HG02623 (cell line): ENCODE results near the gene LSM5.
"Not testable (repeated sequence)": the region's sequence is repeated elsewhere in the genome, so short reads cannot be mapped to it uniquely, and the experiment has no call there.

Experiments used
- ATAC-seq: cut with Tn5 transposase; IDR thresholded peaks from one replicate; pipeline ENCODE4 v1.9.1; 2021; ENCODE audit warnings: moderate library complexity; ENCODE audit not compliant: unreplicated experiment

Gene LSM5

DNA sequence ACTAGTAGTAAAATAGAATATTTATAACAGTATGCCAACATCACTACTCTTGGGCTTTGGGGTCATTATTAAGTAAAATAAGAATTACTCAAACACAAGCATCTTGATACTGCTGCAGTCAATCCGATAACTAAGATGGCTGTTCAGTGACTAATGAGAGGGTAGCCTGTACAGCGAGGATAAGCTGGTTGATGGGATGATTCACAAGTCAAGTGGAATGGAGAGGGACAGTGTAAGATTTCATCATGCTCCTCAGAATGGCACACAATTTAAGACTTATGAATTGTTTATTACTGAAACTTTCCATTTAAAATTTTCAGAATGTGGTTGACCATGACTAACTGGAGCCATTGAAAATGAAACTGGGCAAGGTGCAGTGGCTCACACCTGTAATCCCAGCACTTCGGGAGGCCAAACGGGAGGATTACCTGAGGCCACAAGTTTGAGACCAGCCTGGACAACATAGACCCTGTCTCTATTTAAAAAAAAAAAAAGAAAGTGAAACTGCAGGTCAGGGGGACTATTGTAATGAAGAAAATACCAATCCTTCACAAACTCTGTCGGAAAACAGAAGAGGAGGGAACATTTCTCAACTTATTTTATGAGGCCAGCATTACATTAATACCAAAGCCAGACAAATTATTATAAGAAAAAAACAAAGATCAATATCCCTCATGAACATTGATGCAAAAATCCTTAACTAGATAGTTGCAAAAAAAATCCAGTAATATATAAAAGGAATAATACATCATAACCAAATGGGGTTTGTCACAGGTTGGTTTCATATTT, 16.3 kb upstream of the LSM5 start:
- ATAC-seq: no peak

DNA sequence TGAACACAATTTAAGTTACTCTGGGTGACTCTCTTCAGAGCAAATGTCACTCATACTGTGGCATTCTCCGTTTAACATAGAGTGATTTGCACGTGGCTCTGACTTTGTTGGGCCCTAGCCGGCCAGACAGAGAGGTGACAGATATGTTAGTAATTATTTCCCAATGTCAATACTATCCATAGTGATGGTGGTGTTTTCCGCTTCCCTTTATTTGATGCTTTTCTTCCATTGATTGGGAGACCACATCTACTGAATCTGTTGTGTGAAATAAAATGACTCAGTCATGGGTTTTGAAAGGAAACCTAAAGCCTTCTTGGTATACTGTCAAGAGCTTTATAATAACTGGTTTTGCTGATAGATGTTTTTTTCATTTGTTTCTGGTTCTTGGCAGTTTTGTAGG, 12.5 kb upstream of the LSM5 start:
- ATAC-seq: no peak

GRCh38 chr7:32501522-32501921, 11.3 kb upstream of the LSM5 start:
- no peak for ATAC-seq

DNA sequence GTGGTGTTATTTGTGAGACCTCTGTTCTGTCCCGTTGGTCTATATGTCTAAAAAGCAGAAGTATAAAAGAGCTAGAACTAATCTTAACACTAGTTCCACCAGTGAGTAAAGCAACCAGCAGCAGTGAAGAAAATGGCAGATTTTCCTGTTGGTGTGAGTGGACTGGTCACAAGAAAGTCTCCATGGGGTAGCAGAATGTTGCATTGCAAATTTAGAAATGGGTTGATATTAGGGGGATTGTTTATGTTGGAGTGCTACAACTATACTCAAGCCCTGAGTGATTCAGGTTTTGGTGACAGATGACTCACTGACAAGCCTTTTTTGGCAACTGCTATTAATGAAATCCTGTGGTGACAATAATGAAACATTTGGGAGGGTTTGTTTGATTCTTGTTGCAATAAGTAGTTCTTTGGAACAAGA, 10.8 kb upstream of the LSM5 start:
- peak; percentile 72 for ATAC-seq

- not testable (repeated sequence) for ATAC-seq
Measured at GRCh38 chr7:32500216-32500615, 10.0 kb upstream of the LSM5 start.

GRCh38 chr7:32499755-32500154, 9.6 kb upstream of the LSM5 start:
- not testable (repeated sequence) for ATAC-seq

DNA sequence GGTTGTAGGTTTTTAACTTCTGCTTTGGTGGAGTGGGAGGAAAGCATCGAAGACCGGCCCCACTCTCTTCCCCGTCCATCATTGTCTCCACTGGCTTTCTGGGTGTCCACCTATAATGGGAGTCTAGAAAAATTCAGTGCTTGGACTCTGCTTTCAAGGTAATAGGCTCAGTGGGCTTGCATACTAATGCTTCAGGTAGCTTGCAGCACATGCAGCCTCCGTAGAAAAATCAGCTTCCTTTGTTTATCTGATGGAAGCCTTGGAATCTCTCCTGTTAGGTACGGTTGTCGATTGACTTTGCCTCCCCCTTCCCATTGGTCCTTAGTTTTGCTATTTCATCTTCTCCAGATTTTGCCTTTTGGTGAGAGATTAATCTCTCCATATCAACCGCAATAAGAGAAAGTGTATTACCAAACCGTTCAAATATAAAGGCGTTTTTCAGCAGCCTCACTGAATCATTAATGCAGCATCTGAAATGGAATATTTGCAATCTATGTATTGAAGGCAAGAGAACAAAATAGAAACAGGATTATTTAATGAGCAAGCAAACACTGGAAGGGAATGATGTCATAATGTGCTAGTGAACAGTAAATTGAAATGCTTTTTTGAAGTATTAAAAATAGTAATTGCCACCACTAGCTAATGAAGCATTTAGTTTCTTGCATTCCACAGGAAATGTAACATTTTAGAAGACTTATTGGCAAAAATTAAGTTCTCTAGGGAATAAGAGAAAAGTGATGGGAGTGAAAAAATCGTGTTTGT, 6.1 kb upstream of the LSM5 start:
- ATAC-seq: no peak

DNA sequence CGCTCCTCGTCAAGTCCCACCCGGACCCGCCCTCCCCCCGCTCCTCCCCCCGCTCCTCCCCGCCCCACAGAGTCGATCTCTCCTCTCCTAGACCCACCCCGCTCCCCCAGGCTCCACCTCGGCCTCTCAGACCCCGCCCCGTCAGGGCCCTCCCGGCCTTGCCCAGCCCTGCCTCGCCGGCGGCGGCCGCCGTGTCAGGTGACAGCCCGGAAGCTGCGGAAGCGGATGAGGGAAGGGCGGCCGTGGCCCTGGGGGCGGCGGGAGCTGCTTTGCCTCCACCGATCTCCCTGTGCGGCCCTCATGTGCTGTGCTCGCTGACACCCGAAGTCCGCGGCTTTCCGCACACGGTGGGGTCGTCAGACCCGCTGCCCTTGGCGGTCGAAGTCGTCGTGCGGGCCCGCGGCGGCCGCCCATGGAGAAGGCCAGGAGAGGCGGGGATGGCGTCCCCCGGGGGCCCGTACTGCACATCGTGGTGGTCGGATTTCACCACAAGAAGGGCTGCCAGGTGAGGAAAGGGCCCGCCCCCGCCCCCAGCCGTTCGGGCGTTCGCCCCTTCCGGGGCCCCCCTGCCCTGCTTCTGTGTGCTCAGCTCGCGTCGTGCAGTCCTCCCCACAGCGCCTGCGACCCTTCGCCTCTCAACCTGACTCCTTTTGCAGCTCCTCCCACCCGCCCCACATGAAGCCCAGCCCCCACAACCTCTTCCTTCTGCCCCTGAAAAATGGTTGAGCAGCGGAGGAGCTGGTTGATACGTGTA, 5.3 kb upstream of the LSM5 start, which contains the start of gene AVL9:
AVL9 (plus strand) TSS at position 192 of the 754 bp plus-strand sequence; CDS start at position 413, 221 bp downstream.
- ATAC-seq: peak; percentile 93

GRCh38 chr7:32494946-32495297, 4.7 kb upstream of the LSM5 start:
- peak; percentile 5 for ATAC-seq

- peak; percentile 10 for ATAC-seq
Measured at GRCh38 chr7:32489788-32490126, 423 bp downstream of the LSM5 start.

GRCh38 chr7:32481921-32482320, 8.3 kb downstream of the LSM5 start:
- ATAC-seq: no peak

DNA sequence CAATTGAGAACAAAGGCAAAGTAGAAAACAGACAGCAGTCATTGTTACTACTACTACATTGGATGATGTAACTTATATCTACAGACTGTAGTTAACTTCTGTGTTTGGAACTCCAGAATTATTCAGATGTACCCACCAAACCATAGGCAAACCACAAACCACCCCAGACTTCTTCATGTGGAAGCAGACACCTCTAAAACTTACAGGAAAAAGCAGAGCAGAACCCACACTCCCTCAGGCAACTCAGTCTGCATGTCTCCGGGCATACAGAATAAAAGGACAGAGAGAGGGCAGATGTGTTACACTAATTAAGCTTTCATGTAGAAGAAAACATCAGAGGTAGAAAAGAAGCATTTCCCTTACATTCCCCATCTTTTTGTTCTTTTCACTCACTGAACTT, 9.0 kb downstream of the LSM5 start:
- no peak for ATAC-seq

- ATAC-seq: no peak
Measured at GRCh38 chr7:32479574-32480200, 10.5 kb downstream of the LSM5 start.

DNA sequence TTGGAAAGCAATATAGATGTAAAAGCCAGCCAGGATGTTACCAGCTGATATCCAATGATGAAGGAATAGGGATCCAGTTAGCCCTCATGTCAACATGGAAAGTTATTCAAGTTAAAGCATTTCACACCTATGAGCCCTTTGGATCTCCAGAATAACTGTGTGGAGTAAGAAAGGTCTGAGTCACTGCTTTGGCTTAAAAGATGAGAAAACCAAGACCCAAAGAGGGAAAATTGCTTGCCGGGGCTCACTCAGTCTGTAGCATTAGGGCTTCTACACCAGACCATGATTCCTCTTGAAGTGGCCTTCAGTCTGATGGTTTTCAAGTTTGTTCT, 12.6 kb downstream of the LSM5 start:
- no peak for ATAC-seq

DNA sequence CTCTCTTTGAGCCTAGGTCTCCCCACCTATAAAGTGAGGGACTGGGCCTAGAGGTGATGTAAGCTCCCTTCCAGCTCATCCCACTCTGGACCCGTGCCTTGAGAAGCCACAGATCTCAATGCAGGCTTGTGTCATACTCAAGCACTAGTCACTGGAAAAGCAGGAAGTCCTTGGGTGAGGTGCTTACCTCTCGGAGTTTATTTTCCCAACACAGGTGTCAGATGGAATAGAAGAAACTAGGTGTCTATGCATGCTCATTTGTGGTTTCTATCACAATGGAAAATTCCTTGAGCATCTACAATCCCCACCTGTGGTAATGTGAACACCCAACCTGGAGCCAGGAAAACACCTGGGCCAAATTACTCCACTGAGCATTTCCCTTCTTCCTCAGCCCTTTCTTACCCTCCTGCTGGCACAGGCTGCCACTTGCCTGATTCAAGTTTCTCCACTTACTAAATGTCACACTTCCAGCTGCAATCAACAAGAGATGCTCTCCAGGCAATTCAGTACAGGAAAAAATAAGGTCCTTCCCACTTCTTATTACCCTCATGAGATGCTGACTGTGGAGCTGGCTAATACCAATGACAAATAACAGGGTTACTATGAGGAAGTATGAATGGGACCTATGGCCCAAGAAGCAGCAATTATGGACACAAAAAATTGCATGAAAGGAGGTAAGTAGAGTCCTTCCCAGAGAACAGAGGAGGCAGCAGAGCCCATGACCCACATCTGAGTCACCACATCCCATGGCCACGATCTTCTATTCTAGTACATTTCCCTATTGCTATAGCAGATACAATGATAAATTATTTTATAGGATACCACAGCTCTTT, 13.1 kb downstream of the LSM5 start:
- ATAC-seq: no peak

DNA sequence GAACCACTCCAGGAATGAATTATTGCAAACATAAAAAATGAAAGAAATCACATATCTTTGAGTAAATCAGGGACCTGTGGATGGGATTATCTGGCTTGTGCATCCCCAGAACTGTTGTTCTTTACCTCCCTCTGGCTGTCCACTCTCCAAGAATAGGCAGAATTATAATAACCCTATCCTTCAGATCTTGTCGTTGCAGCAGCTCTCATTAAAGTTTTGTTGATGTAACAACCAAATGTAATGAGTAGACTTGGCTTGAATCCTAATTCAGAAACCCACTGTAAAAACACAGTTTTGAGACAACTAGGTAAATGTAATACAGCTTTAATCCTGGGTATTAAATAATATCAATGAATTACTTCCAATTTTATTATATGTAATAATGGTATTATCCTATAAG, 16.2 kb downstream of the LSM5 start:
- no peak for ATAC-seq

DNA sequence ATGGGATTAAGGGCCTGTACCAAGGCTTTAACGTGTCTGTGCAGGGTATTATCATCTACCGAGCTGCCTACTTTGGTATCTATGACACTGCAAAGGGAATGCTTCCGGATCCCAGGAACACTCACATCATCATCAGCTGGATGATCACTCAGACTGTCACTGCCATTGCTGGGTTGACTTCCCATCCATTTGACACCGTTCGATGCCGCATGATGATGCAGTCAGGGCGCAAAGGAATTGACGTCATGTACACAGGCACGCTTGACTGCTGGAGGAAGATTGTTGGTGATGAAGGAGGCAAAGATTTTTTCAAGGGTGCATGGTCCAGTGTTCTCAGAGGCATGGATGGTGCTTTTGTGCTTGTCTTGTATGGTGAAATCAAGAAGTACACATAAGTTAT, 18.2 kb downstream of the LSM5 start:
- ATAC-seq: no peak

- no peak for ATAC-seq
Measured at GRCh38 chr7:32470871-32471270, 19.3 kb downstream of the LSM5 start.

GRCh38 chr7:32470004-32470403, 20.2 kb downstream of the LSM5 start:
- ATAC-seq: not testable (repeated sequence)

DNA sequence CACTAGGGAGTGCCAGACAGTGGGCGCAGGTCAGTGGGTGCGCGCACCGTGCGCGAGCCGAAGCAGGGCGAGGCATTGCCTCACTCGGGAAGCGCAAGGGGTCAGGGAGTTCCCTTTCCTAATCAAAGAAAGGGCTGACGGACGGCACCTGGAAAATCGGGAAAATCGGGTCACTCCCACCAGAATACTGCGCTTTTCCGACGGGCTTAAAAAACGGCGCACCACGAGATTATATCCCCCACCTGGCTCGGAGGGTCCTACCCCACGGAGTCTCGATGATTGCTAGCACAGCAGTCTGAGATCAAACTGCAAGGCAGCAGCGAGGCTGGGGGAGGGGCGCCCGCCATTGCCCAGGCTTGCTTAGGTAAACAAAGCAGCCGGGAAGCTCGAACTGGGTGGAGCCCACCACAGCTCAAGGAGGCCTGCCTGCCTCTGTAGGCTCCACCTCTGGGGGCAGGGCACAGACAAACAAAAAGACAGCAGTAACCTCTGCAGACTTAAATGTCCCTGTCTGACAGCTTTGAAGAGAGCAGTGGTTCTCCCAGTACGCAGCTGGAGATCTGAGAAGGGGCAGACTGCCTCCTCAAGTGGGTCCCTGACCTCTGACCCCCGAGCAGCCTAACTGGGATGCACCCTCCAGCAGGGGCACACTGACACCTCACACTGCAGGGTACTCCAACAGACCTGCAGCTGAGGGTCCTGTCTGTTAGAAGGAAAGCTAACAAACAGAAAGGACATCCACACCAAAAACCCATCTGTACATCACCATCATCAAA, 25.4 kb downstream of the LSM5 start:
- not testable (repeated sequence) for ATAC-seq
